Smooth muscle cell (in vitro differentiated cells): ENCODE results near the gene SPIRE2. TPM values are rescaled to one million over a fixed set of nuclear protein-coding genes. Genes with fewer than 3 reads are reported as not detected.

Experiments used
- DNase-seq: peaks from one replicate; lab custom pipeline; 2025; ENCODE audit not compliant: unreplicated experiment; lab: John Stamatoyannopoulos, UW
- H2AFZ ChIP-seq: fragments of 200-600 bp; sonication (generic); 2 replicates; pipeline ENCODE4 v1.6.0; 2016; ENCODE audit warnings: antibody characterized with exemption, low read depth, mild to moderate bottlenecking
- H3F3A ChIP-seq: fragments of 200-600 bp; sonication (generic); 2 replicates; pipeline ENCODE4 v1.6.0; 2017; ENCODE audit warnings: antibody characterized with exemption, low read depth
- H3K27ac ChIP-seq: fragments of 200-600 bp; sonication (generic); 2 replicates; pipeline ENCODE4 v1.5.1; 2016; ENCODE audit warnings: low read depth, mild to moderate bottlenecking
- H3K27me3 ChIP-seq: fragments of 200-600 bp; sonication (generic); 2 replicates; pipeline ENCODE4 v1.6.1; 2016; ENCODE audit warnings: low read depth, mild to moderate bottlenecking
- H3K36me3 ChIP-seq: fragments of 200-600 bp; sonication (generic); 2 replicates; pipeline ENCODE4 v1.5.1; 2016; ENCODE audit warnings: low read depth
- H3K4me1 ChIP-seq: fragments of 200-600 bp; sonication (generic); 2 replicates; pipeline ENCODE4 v1.5.1; 2016; ENCODE audit warnings: low read depth
- H3K4me2 ChIP-seq: fragments of 200-600 bp; sonication (generic); 2 replicates; pipeline ENCODE4 v1.6.0; 2016; ENCODE audit warnings: mild to moderate bottlenecking
- H3K4me3 ChIP-seq: fragments of 200-600 bp; sonication (generic); 2 replicates; pipeline ENCODE4 v1.5.1; 2016; ENCODE audit warnings: mild to moderate bottlenecking
- H3K79me2 ChIP-seq: fragments of 200-600 bp; sonication (generic); 2 replicates; pipeline ENCODE4 v1.6.0; 2016; ENCODE audit warnings: low read depth, mild to moderate bottlenecking
- H3K9ac ChIP-seq: fragments of 200-600 bp; sonication (generic); 2 replicates; pipeline ENCODE4 v1.6.0; 2016; ENCODE audit warnings: low read depth
- H3K9me3 ChIP-seq: fragments of 200-600 bp; sonication (generic); replicated peaks from 2 replicates; pipeline ENCODE4 v1.5.1; 2016; ENCODE audit warnings: low read depth
- H4K20me1 ChIP-seq: fragments of 200-600 bp; sonication (generic); 2 replicates; pipeline ENCODE4 v1.6.0; 2016; ENCODE audit warnings: low read depth
- CTCF ChIP-seq: fragments of 200-600 bp; sonication (generic); IDR thresholded peaks from 2 replicates; pipeline ENCODE4 v1.5.1; 2017; ENCODE audit warnings: borderline replicate concordance, mild to moderate bottlenecking, antibody characterized with exemption; ENCODE audit not compliant: insufficient read depth, poor library complexity, severe bottlenecking
- WGBS: methylation state at CpG from one replicate; pipeline ENCODE4 v1.1.7; 2016; ENCODE audit warnings: low lambda C conversion rate; 5-methylcytosine and 5-hydroxymethylcytosine counted together
- polyA plus RNA-seq: library from polyadenylated mRNA; unstranded; fragments of >200 nt; fragmentation: Nextera tagmentation; extraction: Ambion mirVana; gene quantifications from 2 replicates; pipeline ENCODE4 v1.2.1, GENCODE V29; 2016
- total RNA-seq: library from RNA; depleted of rRNA; stranded (reverse); fragments of >200 nt; gene quantifications from 2 replicates; pipeline ENCODE4 v1.2.3, GENCODE V29; 2014

SPIRE2 gene
- total and polyA plus RNA-seq, 2 experiments from 2014 or later: 1.1 to 1.4 TPM

GRCh38 chr16:89880477-89881367 lies 52.4 kb downstream of the SPIRE2 start:
- Histone ChIP-seq H3K36me3 (no peaks in the 10 kb centered on the region), H4K20me1 (peaks cover 94% of the 10 kb centered on the region), H3K27me3 (no peaks in the 10 kb centered on the region), H3F3A (no peaks in the 10 kb centered on the region), H3K4me2 (no peak overlapping the region), H2AFZ (no peak overlapping the region), H3K4me3 (no peak overlapping the region), H3K27ac (peak overlapping the region; percentile 6), H3K4me1 (no peaks in the 10 kb centered on the region), H3K79me2 (peaks cover 78% of the 10 kb centered on the region), H3K9me3 (no peaks in the 10 kb centered on the region), H3K9ac (no peak overlapping the region)
- TF ChIP-seq CTCF: no peak
- 87% methylated on average over 18 of the region's 18 CpGs for WGBS
- no peak for DNase-seq

- WGBS: 83% methylated on average over 6 of the region's 6 CpGs
- H3K36me3 ChIP-seq: no peaks in the 10 kb centered on the region
These were observed 53.1 kb downstream of the SPIRE2 start for GRCh38 chr16:89881368-89881730.

GRCh38 chr16:89883346-89884040 lies 55.2 kb downstream of the SPIRE2 start:
- Histone ChIP-seq H3K27me3 (no peaks in the 10 kb centered on the region), H3K27ac (peak overlapping the region; percentile 28), H4K20me1 (peaks cover 72% of the 10 kb centered on the region), H3F3A (no peaks in the 10 kb centered on the region), H3K4me1 (no peaks in the 10 kb centered on the region), H3K4me3 (no peak overlapping the region), H3K9ac (no peak overlapping the region), H3K36me3 (no peaks in the 10 kb centered on the region), H3K4me2 (peak overlapping the region; percentile 44), H2AFZ (no peak overlapping the region), H3K9me3 (no peaks in the 10 kb centered on the region), H3K79me2 (peaks cover 50% of the 10 kb centered on the region)
- 92% methylated on average over 28 of the region's 28 CpGs for WGBS
- TF ChIP-seq CTCF: no peak
- no peak for DNase-seq

More at GRCh38 chr16:89881368-89881730, 53.1 kb downstream of the SPIRE2 start:
- Histone ChIP-seq H2AFZ (no peak overlapping the region), H4K20me1 (peaks cover 89% of the 10 kb centered on the region), H3K4me2 (no peak overlapping the region), H3K9ac (no peak overlapping the region), H3K79me2 (peaks cover 71% of the 10 kb centered on the region), H3K4me3 (no peak overlapping the region), H3K27me3 (no peaks in the 10 kb centered on the region), H3K9me3 (no peaks in the 10 kb centered on the region), H3K27ac (peak overlapping the region; percentile 6), H3F3A (no peaks in the 10 kb centered on the region), H3K4me1 (no peaks in the 10 kb centered on the region)
- TF ChIP-seq CTCF: no peak
- DNase-seq: no peak
